Trophoblast cell (in vitro differentiated cells and primary cell): ENCODE data around the gene POLR3E.
A peak's percentile ranks its signal among the peaks of the same experiment; 100 is the strongest.

Experiments used
- DNase-seq, 2 donors: peaks; one replicate each; pipeline ENCODE4 v3.0.0-alpha.2; 2016
- H2AFZ ChIP-seq: 2 replicates; pipeline ENCODE4 v1.6.1; 2013; ENCODE audit warnings: low read length, moderate library complexity, mild to moderate bottlenecking; ENCODE audit not compliant: insufficient read depth, poor library complexity
- H2AK5ac ChIP-seq: 2 replicates; pipeline ENCODE4 v1.6.1; 2013; ENCODE audit warnings: mild to moderate bottlenecking, low read length
- H2BK120ac ChIP-seq: 2 replicates; pipeline ENCODE4 v1.6.1; 2013; ENCODE audit warnings: low read length, mild to moderate bottlenecking, moderate library complexity; ENCODE audit not compliant: insufficient read depth, poor library complexity
- H2BK12ac ChIP-seq: 2 replicates; pipeline ENCODE4 v1.6.1; 2013; ENCODE audit warnings: mild to moderate bottlenecking, low read length, moderate library complexity
- H2BK5ac ChIP-seq: 2 replicates; pipeline ENCODE4 v1.6.1; 2013; ENCODE audit warnings: low read length, low read depth, moderate library complexity, mild to moderate bottlenecking; ENCODE audit not compliant: poor library complexity
- H3K14ac ChIP-seq: 2 replicates; pipeline ENCODE4 v1.6.1; 2013; ENCODE audit warnings: mild to moderate bottlenecking, low read length
- H3K18ac ChIP-seq: 2 replicates; pipeline ENCODE4 v1.6.1; 2013; ENCODE audit warnings: mild to moderate bottlenecking, low read length
- H3K23ac ChIP-seq: 2 replicates; pipeline ENCODE4 v1.6.1; 2013; ENCODE audit warnings: low read length
- H3K27ac ChIP-seq: 2 replicates; pipeline ENCODE4 v1.5.1; 2013; ENCODE audit warnings: low read depth, mild to moderate bottlenecking, inconsistent platforms, low read length, moderate library complexity
- H3K27me3 ChIP-seq: 2 replicates; pipeline ENCODE4 v1.6.1; 2013; ENCODE audit warnings: inconsistent platforms, mild to moderate bottlenecking, low read length, moderate library complexity; ENCODE audit not compliant: insufficient read depth
- H3K36me3 ChIP-seq, 2 experiments: 1 replicate in 1 of 2; 2 replicates in 1 of 2; pipeline ENCODE4 v1.6.1; 2013; ENCODE audit warnings: low read length in 2 of 2, mild to moderate bottlenecking in 2 of 2, moderate library complexity in 1 of 2; ENCODE audit not compliant: insufficient read depth in 2 of 2, control insufficient read depth in 1 of 2
- H3K4ac ChIP-seq: 2 replicates; pipeline ENCODE4 v1.6.1; 2013; ENCODE audit warnings: low read depth, mild to moderate bottlenecking, low read length, moderate library complexity
- H3K4me1 ChIP-seq, 2 experiments: 1 replicate in 1 of 2; 2 replicates in 1 of 2; pipeline ENCODE4 v1.6.1; 2013; ENCODE audit warnings: low read length in 2 of 2, mild to moderate bottlenecking in 2 of 2, moderate library complexity in 1 of 2; ENCODE audit not compliant: insufficient read depth in 2 of 2, control insufficient read depth in 1 of 2
- H3K4me2 ChIP-seq: 2 replicates; pipeline ENCODE4 v1.6.1; 2013; ENCODE audit warnings: inconsistent platforms, mild to moderate bottlenecking, low read length, moderate library complexity
- H3K4me3 ChIP-seq: 2 replicates; pipeline ENCODE4 v1.5.1; 2013; ENCODE audit warnings: mild to moderate bottlenecking, low read depth, low read length, inconsistent platforms
- H3K79me1 ChIP-seq: one replicate; pipeline ENCODE4 v1.6.1; 2013; ENCODE audit warnings: low read length
- H3K79me2 ChIP-seq: 2 replicates; pipeline ENCODE4 v1.6.1; 2013; ENCODE audit warnings: low read length, mild to moderate bottlenecking; ENCODE audit not compliant: control insufficient read depth, insufficient read depth, poor library complexity
- H3K9ac ChIP-seq: 2 replicates; pipeline ENCODE4 v1.6.1; 2013; ENCODE audit warnings: mild to moderate bottlenecking, low read length
- H3K9me3 ChIP-seq: 2 replicates; pipeline ENCODE4 v1.6.1; 2013; ENCODE audit warnings: low read depth, mild to moderate bottlenecking, control low read depth, inconsistent platforms, low read length; ENCODE audit not compliant: insufficient read depth
- H4K12ac ChIP-seq: 2 replicates; pipeline ENCODE4 v1.6.1; 2013; ENCODE audit warnings: low read depth, mild to moderate bottlenecking, low read length, moderate library complexity
- H4K8ac ChIP-seq: 2 replicates; pipeline ENCODE4 v1.6.1; 2013; ENCODE audit warnings: low read depth, mild to moderate bottlenecking, low read length, moderate library complexity
- H4K91ac ChIP-seq: one replicate; pipeline ENCODE4 v1.6.1; 2013; ENCODE audit warnings: low read depth, mild to moderate bottlenecking, low read length, moderate library complexity
- WGBS: extraction: QIAGEN DNeasy Blood & Tissue Kit; methylation state at CpG from one replicate; pipeline ENCODE4 v1.1.7; 2013; ENCODE audit warnings: missing lambda C conversion rate; ENCODE audit not compliant: insufficient read length, insufficient coverage; ENCODE audit errors: extremely low coverage; 5-methylcytosine and 5-hydroxymethylcytosine counted together

The POLR3E gene

GRCh38 chr16:22327446-22327775, 30.2 kb downstream of the POLR3E start:
- Histone ChIP-seq H2BK120ac (no peak overlapping the region), H3K36me3 (peaks cover 51 to 74% of the 10 kb centered on the region in 2 experiments), H3K4me1 (no peaks in the 10 kb centered on the region), H3K9me3 (no peaks in the 10 kb centered on the region), H2BK5ac (no peak overlapping the region), H4K8ac (no peak overlapping the region), H3K9ac (no peak overlapping the region), H4K91ac (no peak overlapping the region), H3K4ac (no peak overlapping the region), H4K12ac (no peak overlapping the region), H3K4me3 (peak overlapping the region; percentile 8), H2AFZ (no peak overlapping the region), H3K14ac (no peak overlapping the region), H3K23ac (no peak overlapping the region), H3K4me2 (no peak overlapping the region), H3K79me2 (no peaks in the 10 kb centered on the region), H3K27ac (no peak overlapping the region), H2AK5ac (no peak overlapping the region), H3K27me3 (no peaks in the 10 kb centered on the region), H2BK12ac (no peak overlapping the region), H3K18ac (no peak overlapping the region), H3K79me1 (no peaks in the 10 kb centered on the region)
- no CpG with 5 or more reads among the region's 6 CpGs for WGBS
- DNase-seq = no peak

DNA sequence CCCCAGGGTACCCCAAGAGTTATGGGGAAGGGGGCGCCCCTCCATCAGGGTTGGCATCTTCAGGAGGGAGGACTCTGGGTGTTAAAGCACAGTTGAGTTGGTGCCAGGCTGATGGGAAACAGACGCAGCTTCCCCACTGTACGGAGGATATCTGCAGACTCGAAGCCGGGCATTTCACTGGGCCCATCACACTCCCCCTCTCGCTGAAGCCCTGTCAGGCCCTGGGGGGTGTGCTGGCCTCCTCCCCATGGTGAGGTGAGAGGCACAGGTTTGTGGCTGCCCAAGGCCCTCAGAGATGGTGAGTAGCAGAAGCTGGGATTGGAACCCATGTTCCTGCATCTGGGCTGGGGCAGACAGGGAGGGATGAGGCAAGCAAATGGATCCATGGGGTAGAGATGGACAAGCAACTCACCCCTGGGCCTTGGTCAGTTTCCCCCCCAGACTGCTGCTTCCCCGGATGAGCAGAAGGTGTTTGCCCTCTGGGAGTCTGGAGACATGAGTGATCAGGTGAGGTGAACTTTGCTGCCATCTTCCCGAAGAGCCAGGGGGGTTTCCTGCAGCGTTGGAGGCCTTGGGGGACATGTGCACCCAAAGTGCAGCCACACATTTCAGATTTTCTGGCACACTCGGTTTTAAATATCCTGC, 31.0 kb downstream of the POLR3E start:
- Histone ChIP-seq H3K4ac (no peak overlapping the region), H3K79me2 (no peaks in the 10 kb centered on the region), H3K4me2 (no peak overlapping the region), H4K91ac (no peak overlapping the region), H2BK12ac (no peak overlapping the region), H3K27me3 (no peaks in the 10 kb centered on the region), H3K14ac (no peak overlapping the region), H3K36me3 (peaks cover 46 to 70% of the 10 kb centered on the region in 2 experiments), H3K23ac (no peak overlapping the region), H2BK120ac (no peak overlapping the region), H3K9me3 (no peaks in the 10 kb centered on the region), H2AFZ (no peak overlapping the region), H2BK5ac (no peak overlapping the region), H3K18ac (no peak overlapping the region), H2AK5ac (no peak overlapping the region), H4K12ac (no peak overlapping the region), H3K79me1 (no peaks in the 10 kb centered on the region), H3K4me3 (no peak overlapping the region), H4K8ac (no peak overlapping the region), H3K9ac (no peak overlapping the region), H3K27ac (no peak overlapping the region), H3K4me1 (no peaks in the 10 kb centered on the region)
- no CpG with 5 or more reads among the region's 10 CpGs for WGBS
- no peak for DNase-seq

DNA sequence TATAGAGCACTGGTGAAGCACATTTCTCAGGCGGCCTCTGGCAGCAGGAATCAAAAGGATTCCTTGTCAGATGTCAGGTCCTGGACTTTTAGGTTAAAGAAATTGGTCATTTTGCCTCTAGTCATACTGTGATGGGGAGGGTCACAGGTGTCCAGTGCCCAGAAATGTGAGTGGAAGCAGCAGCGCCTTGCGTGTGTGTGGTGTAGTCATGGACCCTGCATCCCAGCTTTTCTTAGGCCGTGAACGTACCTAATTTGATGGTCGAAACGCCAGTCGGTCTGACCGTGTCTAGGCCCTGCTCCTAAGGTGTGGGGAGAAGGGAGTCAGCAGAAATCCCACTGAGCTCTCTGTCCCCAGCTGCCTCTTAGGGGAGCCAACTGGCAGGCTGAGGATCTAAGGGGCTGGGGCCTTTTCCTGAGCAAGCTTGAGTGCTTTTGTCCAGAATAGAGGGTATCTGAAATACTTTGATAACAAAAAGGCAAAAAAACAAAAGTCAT, 32.0 kb downstream of the POLR3E start:
- H2BK12ac ChIP-seq = no peak overlapping the region
- H2AFZ ChIP-seq = no peak overlapping the region
- H3K23ac ChIP-seq = no peak overlapping the region
- H3K27me3 ChIP-seq = no peaks in the 10 kb centered on the region
- no peaks in the 10 kb centered on the region for H3K4me1 ChIP-seq
- no peak overlapping the region for H3K27ac ChIP-seq
- H3K4me2 ChIP-seq = no peak overlapping the region
- no peak overlapping the region for H3K4ac ChIP-seq
- H3K4me3 ChIP-seq = no peak overlapping the region
- WGBS = no CpG with 5 or more reads among the region's 9 CpGs
- no peak overlapping the region for H4K12ac ChIP-seq
- no peak overlapping the region for H3K14ac ChIP-seq
- no peaks in the 10 kb centered on the region for H3K79me1 ChIP-seq
- H4K8ac ChIP-seq = no peak overlapping the region
- H3K9ac ChIP-seq = peak overlapping the region; percentile 28
- H3K79me2 ChIP-seq = no peaks in the 10 kb centered on the region
- no peak overlapping the region for H2BK120ac ChIP-seq
- peaks cover 48 to 64% of the 10 kb centered on the region in 2 experiments for H3K36me3 ChIP-seq
- H3K18ac ChIP-seq = no peak overlapping the region
- H2AK5ac ChIP-seq = no peak overlapping the region
- H3K9me3 ChIP-seq = no peaks in the 10 kb centered on the region
- DNase-seq = no peak
- no peak overlapping the region for H2BK5ac ChIP-seq
- H4K91ac ChIP-seq = no peak overlapping the region

DNA sequence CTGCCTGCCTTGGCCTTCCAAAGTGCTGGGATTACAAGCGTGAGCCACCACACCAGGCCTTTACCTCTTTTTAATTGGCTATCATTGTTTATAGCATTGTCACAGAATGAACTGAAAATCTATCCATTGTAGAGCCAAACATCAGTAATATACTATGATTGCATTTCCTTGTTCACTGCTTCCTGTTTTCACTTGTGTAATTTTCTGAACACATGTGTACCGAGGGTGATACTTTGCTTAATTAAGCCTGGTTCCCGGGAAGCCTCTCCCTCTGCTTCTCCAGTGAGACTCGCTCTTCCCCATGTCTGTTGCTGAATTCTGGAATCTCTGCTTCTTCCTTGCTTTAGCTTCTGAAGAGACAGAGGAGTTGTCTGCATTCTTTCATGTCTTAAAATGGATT, 33.1 kb downstream of the POLR3E start:
- no peak overlapping the region for H3K4ac ChIP-seq
- H3K27me3 ChIP-seq = no peaks in the 10 kb centered on the region
- no peak overlapping the region for H2BK120ac ChIP-seq
- H3K4me3 ChIP-seq = no peak overlapping the region
- no peaks in the 10 kb centered on the region for H3K4me1 ChIP-seq
- H4K8ac ChIP-seq = no peak overlapping the region
- H2AK5ac ChIP-seq = no peak overlapping the region
- H3K9ac ChIP-seq = no peak overlapping the region
- H3K27ac ChIP-seq = no peak overlapping the region
- no peak overlapping the region for H3K23ac ChIP-seq
- no peak overlapping the region for H2AFZ ChIP-seq
- peaks cover 40 to 55% of the 10 kb centered on the region in 2 experiments for H3K36me3 ChIP-seq
- no peaks in the 10 kb centered on the region for H3K79me1 ChIP-seq
- no peak overlapping the region for H3K4me2 ChIP-seq
- H2BK5ac ChIP-seq = no peak overlapping the region
- DNase-seq = no peak
- no peak overlapping the region for H4K12ac ChIP-seq
- H3K14ac ChIP-seq = no peak overlapping the region
- WGBS = no CpG with 5 or more reads among the region's 4 CpGs
- no peaks in the 10 kb centered on the region for H3K79me2 ChIP-seq
- no peak overlapping the region for H4K91ac ChIP-seq
- no peak overlapping the region for H2BK12ac ChIP-seq
- no peak overlapping the region for H3K18ac ChIP-seq
- no peaks in the 10 kb centered on the region for H3K9me3 ChIP-seq
